ENCODE results near the gene CHIT1.
A peak's percentile ranks its signal among the peaks of the same experiment; 100 is the strongest.

CHIT1 gene

GRCh38 chr1:203187689-203188264 lies 41.7 kb downstream of the CHIT1 start:
- no peak for DNase-seq

- DNase-seq, result peak; percentile 59 to 82 (median 77)
Observed at GRCh38 chr1:203187304-203187685, 42.2 kb downstream of the CHIT1 start.

- peak; percentile 85 to 93 (median 90) for DNase-seq
Observed at GRCh38 chr1:203186446-203187303, 42.8 kb downstream of the CHIT1 start, which contains the start of gene CHI3L1. TSS of gene CHI3L1 (minus strand) at chr1:203186704. CDS start at chr1:203186623, 81 bp downstream.

GRCh38 chr1:203186091-203186445 lies 43.4 kb downstream of the CHIT1 start:
- no peak for DNase-seq

GRCh38 chr1:203185585-203185984 lies 43.9 kb downstream of the CHIT1 start:
- no peak for DNase-seq

- DNase-seq, result no peak
Observed at GRCh38 chr1:203185061-203185461, 44.4 kb downstream of the CHIT1 start.

- DNase-seq, result no peak
Observed at GRCh38 chr1:203184467-203184866, 45.0 kb downstream of the CHIT1 start.

- DNase-seq, result no peak
Observed at GRCh38 chr1:203183828-203184227, 45.6 kb downstream of the CHIT1 start.

- DNase-seq, result no peak
Observed at GRCh38 chr1:203182387-203182953, 47.0 kb downstream of the CHIT1 start.

- peak in 2 of 4 experiments; percentile 19 to 31 for DNase-seq
Observed at GRCh38 chr1:203181586-203182386, 47.7 kb downstream of the CHIT1 start.

- DNase-seq, result no peak
Observed at GRCh38 chr1:203180611-203181330, 48.7 kb downstream of the CHIT1 start.

- no peak for DNase-seq
Observed at GRCh38 chr1:203179667-203180005, 49.8 kb downstream of the CHIT1 start.

GRCh38 chr1:203178821-203179666 lies 50.4 kb downstream of the CHIT1 start:
- peak in 1 of 4 experiments; percentile 47 for DNase-seq

GRCh38 chr1:203178083-203178482 lies 51.4 kb downstream of the CHIT1 start:
- DNase-seq, result peak in 1 of 4 experiments; percentile 24

- DNase-seq, result peak; percentile 64 to 84 (median 80)
Observed at GRCh38 chr1:203177470-203178039, 51.9 kb downstream of the CHIT1 start.

- DNase-seq, result peak in 2 of 4 experiments; percentile 46 to 51
Observed at GRCh38 chr1:203177036-203177405, 52.5 kb downstream of the CHIT1 start.

- DNase-seq, result peak; percentile 22 to 39 (median 36)
Observed at GRCh38 chr1:203176273-203177035, 53.0 kb downstream of the CHIT1 start.

GRCh38 chr1:203175827-203176241 lies 53.6 kb downstream of the CHIT1 start:
- peak; percentile 79 to 89 (median 88) for DNase-seq

- peak in 1 of 4 experiments; percentile 41 for DNase-seq
Observed at GRCh38 chr1:203175237-203175826, 54.1 kb downstream of the CHIT1 start, which contains the start of gene MYBPH. TSS of gene MYBPH (minus strand) at chr1:203175826. CDS start at chr1:203175755, 71 bp downstream.

Data from suppressor macrophage (primary cell).